Measurements from ENCODE around the gene BTN2A1. TPM values are rescaled to one million over a fixed set of nuclear protein-coding genes. Genes with fewer than 3 reads are reported as not detected.

BTN2A1 gene
- polyA plus RNA-seq, 2 donors: 10.3 to 10.7 TPM

GRCh38 chr6:26474439-26474881 lies 16.7 kb downstream of the BTN2A1 start:
- Histone ChIP-seq H3K27ac (ENCODE audit: low read depth in 2 of 2, low read length in 1 of 2) (peak overlapping the region; percentile 89 to 95), H3K9me3 (ENCODE audit: control insufficient read depth in 2 of 2, insufficient read depth in 1 of 2, low read depth in 1 of 2, low read length in 1 of 2) (no peaks in the 10 kb centered on the region), H3K36me3 (ENCODE audit: control insufficient read depth in 2 of 2, insufficient read depth in 2 of 2, low read length in 1 of 2) (no peaks in the 10 kb centered on the region), H3K4me3 (ENCODE audit: low read depth in 1 of 2, low read length in 2 of 2) (peak overlapping the region; percentile 28 to 44), H3K4me1 (ENCODE audit: control insufficient read depth in 2 of 2, insufficient read depth in 2 of 2, low read length in 1 of 2) (no peaks in the 10 kb centered on the region), H3K27me3 (ENCODE audit: control insufficient read depth in 1 of 2, insufficient read depth in 2 of 2, low read length in 2 of 2) (no peaks in the 10 kb centered on the region)
- 32 to 41% methylated on average over 2 of the region's 2 CpGs for WGBS, 2 donors

- WGBS, 2 donors: 81 to 83% methylated on average over 7 of the region's 7 CpGs
- Histone ChIP-seq H3K27ac (ENCODE audit: low read depth in 2 of 2, low read length in 1 of 2) (peak overlapping the region in 1 of 2 donors; percentile 22), H3K27me3 (ENCODE audit: control insufficient read depth in 1 of 2, insufficient read depth in 2 of 2, low read length in 2 of 2) (no peaks in the 10 kb centered on the region), H3K4me3 (ENCODE audit: low read depth in 1 of 2, low read length in 2 of 2) (no peak overlapping the region), H3K36me3 (ENCODE audit: control insufficient read depth in 2 of 2, insufficient read depth in 2 of 2, low read length in 1 of 2) (no peaks in the 10 kb centered on the region), H3K4me1 (ENCODE audit: control insufficient read depth in 2 of 2, insufficient read depth in 2 of 2, low read length in 1 of 2) (no peaks in the 10 kb centered on the region), H3K9me3 (ENCODE audit: control insufficient read depth in 2 of 2, insufficient read depth in 1 of 2, low read depth in 1 of 2, low read length in 1 of 2) (no peaks in the 10 kb centered on the region)
Measured at GRCh38 chr6:26475823-26476729, 18.3 kb downstream of the BTN2A1 start.

DNA sequence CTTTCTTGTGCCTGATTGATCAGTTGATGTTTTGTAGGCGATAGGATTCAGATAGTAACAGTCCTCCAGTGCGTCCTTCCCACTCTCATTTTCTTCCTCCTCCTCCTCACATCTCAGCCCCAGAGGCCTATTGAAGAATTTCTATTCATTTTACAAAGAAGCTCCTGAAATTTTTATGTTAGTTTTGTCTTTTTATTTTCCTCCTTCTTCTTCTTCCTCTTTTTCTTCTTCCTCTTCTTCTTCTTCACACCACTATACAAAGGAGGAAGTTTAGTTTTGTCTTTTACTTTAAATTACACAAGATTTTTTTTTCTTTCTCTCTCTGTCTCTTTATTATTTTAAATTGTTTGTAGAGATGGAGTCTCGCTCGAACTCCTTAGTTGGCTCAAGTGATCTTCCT lies 19.1 kb downstream of the BTN2A1 start:
- Histone ChIP-seq H3K9me3 (ENCODE audit: control insufficient read depth in 2 of 2, insufficient read depth in 1 of 2, low read depth in 1 of 2, low read length in 1 of 2) (no peaks in the 10 kb centered on the region), H3K4me1 (ENCODE audit: control insufficient read depth in 2 of 2, insufficient read depth in 2 of 2, low read length in 1 of 2) (no peaks in the 10 kb centered on the region), H3K27me3 (ENCODE audit: control insufficient read depth in 1 of 2, insufficient read depth in 2 of 2, low read length in 2 of 2) (no peaks in the 10 kb centered on the region), H3K36me3 (ENCODE audit: control insufficient read depth in 2 of 2, insufficient read depth in 2 of 2, low read length in 1 of 2) (no peaks in the 10 kb centered on the region), H3K4me3 (ENCODE audit: low read depth in 1 of 2, low read length in 2 of 2) (no peak overlapping the region), H3K27ac (ENCODE audit: low read depth in 2 of 2, low read length in 1 of 2) (no peak overlapping the region)
- WGBS, 2 donors: 88 to 93% methylated on average over 4 of the region's 4 CpGs

GRCh38 chr6:26477426-26477825 lies 19.7 kb downstream of the BTN2A1 start:
- no peaks in the 10 kb centered on the region for H3K36me3 ChIP-seq (ENCODE audit: control insufficient read depth in 2 of 2, insufficient read depth in 2 of 2, low read length in 1 of 2)
- H3K9me3 ChIP-seq (ENCODE audit: control insufficient read depth in 2 of 2, insufficient read depth in 1 of 2, low read depth in 1 of 2, low read length in 1 of 2): no peaks in the 10 kb centered on the region
- no peak overlapping the region for H3K4me3 ChIP-seq (ENCODE audit: low read depth in 1 of 2, low read length in 2 of 2)
- H3K27me3 ChIP-seq (ENCODE audit: control insufficient read depth in 1 of 2, insufficient read depth in 2 of 2, low read length in 2 of 2): no peaks in the 10 kb centered on the region
- no peaks in the 10 kb centered on the region for H3K4me1 ChIP-seq (ENCODE audit: control insufficient read depth in 2 of 2, insufficient read depth in 2 of 2, low read length in 1 of 2)
- 40 to 50% methylated on average over 1 of the region's 1 CpG for WGBS, 2 donors
- peak overlapping the region in 1 of 2 donors; percentile 20 for H3K27ac ChIP-seq (ENCODE audit: low read depth in 2 of 2, low read length in 1 of 2)

- Histone ChIP-seq H3K4me1 (ENCODE audit: control insufficient read depth in 2 of 2, insufficient read depth in 2 of 2, low read length in 1 of 2) (no peaks in the 10 kb centered on the region), H3K4me3 (ENCODE audit: low read depth in 1 of 2, low read length in 2 of 2) (no peak overlapping the region), H3K9me3 (ENCODE audit: control insufficient read depth in 2 of 2, insufficient read depth in 1 of 2, low read depth in 1 of 2, low read length in 1 of 2) (no peaks in the 10 kb centered on the region), H3K36me3 (ENCODE audit: control insufficient read depth in 2 of 2, insufficient read depth in 2 of 2, low read length in 1 of 2) (no peaks in the 10 kb centered on the region), H3K27me3 (ENCODE audit: control insufficient read depth in 1 of 2, insufficient read depth in 2 of 2, low read length in 2 of 2) (no peaks in the 10 kb centered on the region), H3K27ac (ENCODE audit: low read depth in 2 of 2, low read length in 1 of 2) (no peak overlapping the region)
- WGBS, 2 donors: 90 to 92% methylated on average over 2 of the region's 2 CpGs
Measured at GRCh38 chr6:26478100-26478984, 20.6 kb downstream of the BTN2A1 start.

DNA sequence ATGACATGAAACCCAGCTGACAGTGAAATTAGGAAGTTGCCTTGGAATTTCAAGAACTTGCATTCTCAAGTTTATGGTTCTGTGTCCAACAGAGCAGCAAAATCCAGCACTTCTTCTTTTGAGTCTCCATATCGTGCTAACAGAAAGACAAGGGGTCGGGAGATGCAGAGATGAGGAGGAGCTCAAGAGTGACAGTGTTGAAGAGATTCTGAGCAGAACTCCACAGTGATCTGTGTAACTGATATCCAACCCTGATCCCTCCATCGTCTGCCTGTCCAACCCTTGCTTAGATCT lies 21.2 kb downstream of the BTN2A1 start:
- Histone ChIP-seq H3K9me3 (ENCODE audit: control insufficient read depth in 2 of 2, insufficient read depth in 1 of 2, low read depth in 1 of 2, low read length in 1 of 2) (no peaks in the 10 kb centered on the region), H3K4me1 (ENCODE audit: control insufficient read depth in 2 of 2, insufficient read depth in 2 of 2, low read length in 1 of 2) (no peaks in the 10 kb centered on the region), H3K27ac (ENCODE audit: low read depth in 2 of 2, low read length in 1 of 2) (no peak overlapping the region), H3K36me3 (ENCODE audit: control insufficient read depth in 2 of 2, insufficient read depth in 2 of 2, low read length in 1 of 2) (no peaks in the 10 kb centered on the region), H3K4me3 (ENCODE audit: low read depth in 1 of 2, low read length in 2 of 2) (no peak overlapping the region), H3K27me3 (ENCODE audit: control insufficient read depth in 1 of 2, insufficient read depth in 2 of 2, low read length in 2 of 2) (no peaks in the 10 kb centered on the region)
- 75 to 77% methylated on average over 3 of the region's 3 CpGs for WGBS, 2 donors

- no peak overlapping the region for H3K27ac ChIP-seq (ENCODE audit: low read depth in 2 of 2, low read length in 1 of 2)
- 95 to 97% methylated on average over 4 of the region's 4 CpGs for WGBS, 2 donors
- no peaks in the 10 kb centered on the region for H3K36me3 ChIP-seq (ENCODE audit: control insufficient read depth in 2 of 2, insufficient read depth in 2 of 2, low read length in 1 of 2)
- H3K27me3 ChIP-seq (ENCODE audit: control insufficient read depth in 1 of 2, insufficient read depth in 2 of 2, low read length in 2 of 2): no peaks in the 10 kb centered on the region
- H3K4me3 ChIP-seq (ENCODE audit: low read depth in 1 of 2, low read length in 2 of 2): no peak overlapping the region
- H3K4me1 ChIP-seq (ENCODE audit: control insufficient read depth in 2 of 2, insufficient read depth in 2 of 2, low read length in 1 of 2): no peaks in the 10 kb centered on the region
- no peaks in the 10 kb centered on the region for H3K9me3 ChIP-seq (ENCODE audit: control insufficient read depth in 2 of 2, insufficient read depth in 1 of 2, low read depth in 1 of 2, low read length in 1 of 2)
Measured at GRCh38 chr6:26482338-26482737, 24.6 kb downstream of the BTN2A1 start.

- Histone ChIP-seq H3K27ac (ENCODE audit: low read depth in 2 of 2, low read length in 1 of 2) (no peak overlapping the region), H3K9me3 (ENCODE audit: control insufficient read depth in 2 of 2, insufficient read depth in 1 of 2, low read depth in 1 of 2, low read length in 1 of 2) (no peaks in the 10 kb centered on the region), H3K4me1 (ENCODE audit: control insufficient read depth in 2 of 2, insufficient read depth in 2 of 2, low read length in 1 of 2) (no peaks in the 10 kb centered on the region), H3K27me3 (ENCODE audit: control insufficient read depth in 1 of 2, insufficient read depth in 2 of 2, low read length in 2 of 2) (no peaks in the 10 kb centered on the region), H3K4me3 (ENCODE audit: low read depth in 1 of 2, low read length in 2 of 2) (no peak overlapping the region), H3K36me3 (ENCODE audit: control insufficient read depth in 2 of 2, insufficient read depth in 2 of 2, low read length in 1 of 2) (no peaks in the 10 kb centered on the region)
- WGBS, 2 donors: 90 to 91% methylated on average over 3 of the region's 3 CpGs
Measured at GRCh38 chr6:26483727-26484126, 26.0 kb downstream of the BTN2A1 start.

DNA sequence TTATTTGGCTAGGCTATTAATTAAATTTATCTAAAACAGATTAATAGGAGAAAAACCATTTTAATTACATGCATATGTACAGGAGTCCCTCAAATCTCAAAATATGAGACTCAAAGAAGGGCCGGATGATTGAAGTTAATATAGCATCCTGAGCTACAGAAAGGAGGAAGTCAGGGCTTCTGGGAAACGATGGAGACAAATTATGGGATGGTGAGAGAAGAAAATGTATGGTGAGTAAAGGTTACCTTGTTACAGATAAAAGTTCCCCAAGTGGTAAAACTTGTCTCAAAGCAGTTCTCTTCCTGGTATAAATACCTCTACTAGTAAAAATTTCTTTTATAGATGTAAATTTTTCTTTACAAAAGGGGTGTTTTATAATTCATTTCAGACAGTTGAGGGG lies 26.4 kb downstream of the BTN2A1 start:
- Histone ChIP-seq H3K4me1 (ENCODE audit: control insufficient read depth in 2 of 2, insufficient read depth in 2 of 2, low read length in 1 of 2) (no peaks in the 10 kb centered on the region), H3K36me3 (ENCODE audit: control insufficient read depth in 2 of 2, insufficient read depth in 2 of 2, low read length in 1 of 2) (no peaks in the 10 kb centered on the region), H3K4me3 (ENCODE audit: low read depth in 1 of 2, low read length in 2 of 2) (no peak overlapping the region), H3K27ac (ENCODE audit: low read depth in 2 of 2, low read length in 1 of 2) (no peak overlapping the region), H3K9me3 (ENCODE audit: control insufficient read depth in 2 of 2, insufficient read depth in 1 of 2, low read depth in 1 of 2, low read length in 1 of 2) (no peaks in the 10 kb centered on the region), H3K27me3 (ENCODE audit: control insufficient read depth in 1 of 2, insufficient read depth in 2 of 2, low read length in 2 of 2) (no peaks in the 10 kb centered on the region)
- WGBS, 2 donors: 50 to 66% methylated on average over 2 of the region's 2 CpGs

All from esophagus (tissue), 2 donors.